GM18951 (cell line): ENCODE measurements around the gene PLCB1.

Experiments
- POLR2A ChIP-seq: IDR thresholded peaks from 4 replicates; pipeline ENCODE4 v1.6.1; 2011; ENCODE audit warnings: mild to moderate bottlenecking; ENCODE audit not compliant: insufficient read length, insufficient read depth; ENCODE audit errors: extremely low read depth
- in situ Hi-C: fragments of 300-500 bp; cut with MboI; formaldehyde crosslinking; loops from one replicate; pipeline ENCODE4 v1.12.0; 2022; ENCODE audit warnings: low sequenced_read_pairs, mixed read lengths, inconsistent platforms; ENCODE audit not compliant: unreplicated experiment

Gene PLCB1

GRCh38 chr20:8215361-8215781, 83.3 kb downstream of the PLCB1 start:
- in situ Hi-C loops = no loop called here

GRCh38 chr20:8216375-8217200, 84.5 kb downstream of the PLCB1 start:
- in situ Hi-C loops = no loop called here
- TF ChIP-seq POLR2A = no peak

More at GRCh38 chr20:8215361-8215781, 83.3 kb downstream of the PLCB1 start:
- no peak for TF ChIP-seq POLR2A

GRCh38 chr20:8218861-8219260, 86.8 kb downstream of the PLCB1 start:
- in situ Hi-C loops = no loop called here
- no peak for TF ChIP-seq POLR2A

- no peak for TF ChIP-seq POLR2A
- in situ Hi-C loops = no loop called here
Observed at GRCh38 chr20:8219403-8219802, 87.3 kb downstream of the PLCB1 start.

- no peak for TF ChIP-seq POLR2A
- in situ Hi-C loops = no loop called here
Observed at GRCh38 chr20:8220716-8221115, 88.7 kb downstream of the PLCB1 start.

- in situ Hi-C loops = no loop called here
- no peak for TF ChIP-seq POLR2A
Observed at GRCh38 chr20:8221887-8222419, 89.9 kb downstream of the PLCB1 start.

- no peak for TF ChIP-seq POLR2A
Observed at GRCh38 chr20:8223091-8223870, 91.2 kb downstream of the PLCB1 start.

GRCh38 chr20:8225658-8226057, 93.6 kb downstream of the PLCB1 start:
- no peak for TF ChIP-seq POLR2A
- in situ Hi-C loops = no loop called here

More at GRCh38 chr20:8223091-8223870, 91.2 kb downstream of the PLCB1 start:
- in situ Hi-C loops = no loop called here

GRCh38 chr20:8226106-8226505, 94.0 kb downstream of the PLCB1 start:
- in situ Hi-C loops = no loop called here

GRCh38 chr20:8227293-8227692, 95.2 kb downstream of the PLCB1 start:
- TF ChIP-seq POLR2A = no peak
- in situ Hi-C loops = no loop called here

More at GRCh38 chr20:8226106-8226505, 94.0 kb downstream of the PLCB1 start:
- TF ChIP-seq POLR2A = no peak

GRCh38 chr20:8228315-8228714, 96.2 kb downstream of the PLCB1 start:
- no peak for TF ChIP-seq POLR2A
- in situ Hi-C loops = no loop called here

GRCh38 chr20:8229090-8229489, 97.0 kb downstream of the PLCB1 start:
- no peak for TF ChIP-seq POLR2A
- in situ Hi-C loops = no loop called here

- in situ Hi-C loops = no loop called here
- TF ChIP-seq POLR2A = no peak
Observed at GRCh38 chr20:8231038-8231437, 99.0 kb downstream of the PLCB1 start.
